MM.1S (cell line): Measurements from ENCODE around the gene MYO9A.

Experiments used
- DNase-seq: peaks from one replicate; pipeline ENCODE4 v3.0.0-alpha.2; 2015
- H2AFZ ChIP-seq: fragments of 300-600 bp; sonication (generic); 2 replicates; pipeline ENCODE4 v1.6.0; 2016; ENCODE audit warnings: antibody characterized with exemption, low read length
- H3F3A ChIP-seq: fragments of 300-600 bp; sonication (generic); 2 replicates; pipeline ENCODE4 v1.6.1; 2016; ENCODE audit warnings: mild to moderate bottlenecking, antibody characterized with exemption, low read length, moderate library complexity, mixed read lengths; ENCODE audit not compliant: insufficient read depth
- H3K27ac ChIP-seq: fragments of 300-600 bp; sonication (generic); 2 replicates; pipeline ENCODE4 v1.5.1; 2016; ENCODE audit warnings: mild to moderate bottlenecking, low read length
- H3K27me3 ChIP-seq: fragments of 300-600 bp; sonication (generic); replicated peaks from 2 replicates; pipeline ENCODE4 v1.6.0; 2016; ENCODE audit warnings: low read length; ENCODE audit not compliant: insufficient read depth
- H3K36me3 ChIP-seq: fragments of 300-600 bp; sonication (generic); replicated peaks from 2 replicates; pipeline ENCODE4 v1.6.1; 2016; ENCODE audit warnings: mild to moderate bottlenecking, low read length, mixed read lengths; ENCODE audit not compliant: insufficient read depth
- H3K4me1 ChIP-seq: fragments of 300-600 bp; sonication (generic); 2 replicates; pipeline ENCODE4 v1.6.1; 2016; ENCODE audit warnings: low read length, mixed read lengths
- H3K4me2 ChIP-seq: fragments of 300-600 bp; sonication (generic); 2 replicates; pipeline ENCODE4 v1.6.0; 2016; ENCODE audit warnings: low read depth, low read length
- H3K4me3 ChIP-seq: fragments of 300-600 bp; sonication (generic); 2 replicates; pipeline ENCODE4 v1.5.1; 2016; ENCODE audit warnings: low read length, mixed read lengths
- H3K79me2 ChIP-seq: fragments of 300-600 bp; sonication (generic); 2 replicates; pipeline ENCODE4 v1.6.1; 2016; ENCODE audit warnings: mixed run types, low read length, mixed read lengths
- H3K9ac ChIP-seq: fragments of 300-600 bp; sonication (generic); 2 replicates; pipeline ENCODE4 v1.6.1; 2016; ENCODE audit warnings: low read length, mixed read lengths
- H3K9me2 ChIP-seq: fragments of 300-600 bp; sonication (generic); replicated peaks from 2 replicates; pipeline ENCODE4 v1.6.1; 2016; ENCODE audit warnings: mild to moderate bottlenecking, low read length, mixed read lengths; ENCODE audit not compliant: insufficient read depth
- H3K9me3 ChIP-seq: fragments of 300-600 bp; sonication (generic); replicated peaks from 2 replicates; pipeline ENCODE4 v1.6.1; 2016; ENCODE audit warnings: mild to moderate bottlenecking, low read length, mixed read lengths; ENCODE audit not compliant: insufficient read depth
- H4K20me1 ChIP-seq: fragments of 300-600 bp; sonication (generic); 2 replicates; pipeline ENCODE4 v1.6.1; 2016; ENCODE audit warnings: mild to moderate bottlenecking, low read length, moderate library complexity, mixed read lengths; ENCODE audit not compliant: insufficient read depth
- EZH2 ChIP-seq: fragments of 300-600 bp; sonication (generic); optimal IDR thresholded peaks from 2 replicates; pipeline ENCODE3; 2017; ENCODE audit warnings: low read depth, mild to moderate bottlenecking, antibody characterized with exemption, low read length, mixed read lengths
- EZH2phosphoT487 ChIP-seq: fragments of 300-600 bp; sonication (generic); IDR thresholded peaks from 2 replicates; pipeline ENCODE4 v1.6.1; 2018; ENCODE audit warnings: antibody characterized with exemption, low read length
- TF ChIP-seq, protein P1 (sequence below): fragments of 300-600 bp; sonication (generic); IDR thresholded peaks from 2 replicates; pipeline ENCODE4 v1.5.1; 2016; ENCODE audit warnings: antibody characterized with exemption, low read length, mixed read lengths

Gene MYO9A

DNA sequence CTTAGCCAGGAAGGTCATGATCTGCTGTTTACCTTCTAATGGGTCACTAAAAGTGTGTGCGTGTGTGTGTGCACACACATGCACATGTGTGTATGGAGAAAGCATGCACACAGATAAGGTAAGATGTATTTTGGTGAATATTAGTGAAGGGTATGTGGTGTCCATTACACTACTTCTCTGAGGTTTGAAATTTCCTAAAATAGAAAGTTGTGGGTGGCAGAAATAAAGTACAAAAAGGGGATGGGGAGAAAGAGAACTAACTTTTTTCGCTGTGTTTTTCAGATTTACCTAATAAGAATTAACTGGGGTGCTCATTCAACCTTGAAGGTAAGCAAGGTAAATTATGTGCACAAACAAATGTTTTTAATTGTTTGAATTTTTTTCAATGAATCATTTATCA, 332.0 kb downstream of the MYO9A start:
- Histone ChIP-seq H3K4me2 (no peak overlapping the region), H3K4me3 (no peak overlapping the region), H3F3A (no peaks in the 10 kb centered on the region), H4K20me1 (no peaks in the 10 kb centered on the region), H3K9me3 (no peaks in the 10 kb centered on the region), H3K4me1 (no peaks in the 10 kb centered on the region), H3K9me2 (no peaks in the 10 kb centered on the region), H3K27ac (no peak overlapping the region), H3K27me3 (no peaks in the 10 kb centered on the region), H3K9ac (no peak overlapping the region), H2AFZ (no peak overlapping the region), H3K79me2 (no peaks in the 10 kb centered on the region), H3K36me3 (no peaks in the 10 kb centered on the region)
- no peak for DNase-seq
- TF ChIP-seq EZH2phosphoT487: no peak
- TF ChIP-seq EZH2: no peak
- TF ChIP-seq, protein P1, sequence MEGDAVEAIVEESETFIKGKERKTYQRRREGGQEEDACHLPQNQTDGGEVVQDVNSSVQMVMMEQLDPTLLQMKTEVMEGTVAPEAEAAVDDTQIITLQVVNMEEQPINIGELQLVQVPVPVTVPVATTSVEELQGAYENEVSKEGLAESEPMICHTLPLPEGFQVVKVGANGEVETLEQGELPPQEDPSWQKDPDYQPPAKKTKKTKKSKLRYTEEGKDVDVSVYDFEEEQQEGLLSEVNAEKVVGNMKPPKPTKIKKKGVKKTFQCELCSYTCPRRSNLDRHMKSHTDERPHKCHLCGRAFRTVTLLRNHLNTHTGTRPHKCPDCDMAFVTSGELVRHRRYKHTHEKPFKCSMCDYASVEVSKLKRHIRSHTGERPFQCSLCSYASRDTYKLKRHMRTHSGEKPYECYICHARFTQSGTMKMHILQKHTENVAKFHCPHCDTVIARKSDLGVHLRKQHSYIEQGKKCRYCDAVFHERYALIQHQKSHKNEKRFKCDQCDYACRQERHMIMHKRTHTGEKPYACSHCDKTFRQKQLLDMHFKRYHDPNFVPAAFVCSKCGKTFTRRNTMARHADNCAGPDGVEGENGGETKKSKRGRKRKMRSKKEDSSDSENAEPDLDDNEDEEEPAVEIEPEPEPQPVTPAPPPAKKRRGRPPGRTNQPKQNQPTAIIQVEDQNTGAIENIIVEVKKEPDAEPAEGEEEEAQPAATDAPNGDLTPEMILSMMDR: no peak

DNA sequence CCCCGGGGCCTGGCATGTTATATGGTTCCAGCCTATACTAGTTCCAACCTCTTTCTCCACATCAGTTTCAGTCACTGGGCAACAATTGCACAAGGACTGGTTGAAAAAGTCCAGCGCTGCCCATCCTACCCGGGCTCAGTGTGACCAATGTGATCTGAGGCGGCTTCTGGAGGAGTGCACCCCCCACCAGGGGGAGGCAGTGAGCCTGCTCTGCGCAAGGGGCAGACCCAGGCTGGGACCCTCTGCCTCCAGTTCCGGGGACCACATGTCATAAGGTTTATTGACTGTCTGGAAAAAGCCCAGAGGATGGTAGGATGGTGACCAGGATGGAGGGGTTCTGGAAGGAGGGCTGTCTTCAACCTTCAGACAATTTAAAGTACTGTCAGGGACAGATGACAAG, 333.2 kb downstream of the MYO9A start:
- H3K36me3 ChIP-seq: no peaks in the 10 kb centered on the region
- no peak overlapping the region for H2AFZ ChIP-seq
- no peaks in the 10 kb centered on the region for H3K9me3 ChIP-seq
- no peaks in the 10 kb centered on the region for H3K27me3 ChIP-seq
- DNase-seq: no peak
- H3K79me2 ChIP-seq: no peaks in the 10 kb centered on the region
- no peak overlapping the region for H3K9ac ChIP-seq
- H3F3A ChIP-seq: no peaks in the 10 kb centered on the region
- H3K27ac ChIP-seq: no peak overlapping the region
- no peak overlapping the region for H3K4me3 ChIP-seq
- no peak for TF ChIP-seq EZH2phosphoT487
- TF ChIP-seq, protein P1: peak; percentile 49
- no peaks in the 10 kb centered on the region for H3K4me1 ChIP-seq
- no peak overlapping the region for H3K4me2 ChIP-seq
- no peaks in the 10 kb centered on the region for H4K20me1 ChIP-seq
- H3K9me2 ChIP-seq: no peaks in the 10 kb centered on the region

DNA sequence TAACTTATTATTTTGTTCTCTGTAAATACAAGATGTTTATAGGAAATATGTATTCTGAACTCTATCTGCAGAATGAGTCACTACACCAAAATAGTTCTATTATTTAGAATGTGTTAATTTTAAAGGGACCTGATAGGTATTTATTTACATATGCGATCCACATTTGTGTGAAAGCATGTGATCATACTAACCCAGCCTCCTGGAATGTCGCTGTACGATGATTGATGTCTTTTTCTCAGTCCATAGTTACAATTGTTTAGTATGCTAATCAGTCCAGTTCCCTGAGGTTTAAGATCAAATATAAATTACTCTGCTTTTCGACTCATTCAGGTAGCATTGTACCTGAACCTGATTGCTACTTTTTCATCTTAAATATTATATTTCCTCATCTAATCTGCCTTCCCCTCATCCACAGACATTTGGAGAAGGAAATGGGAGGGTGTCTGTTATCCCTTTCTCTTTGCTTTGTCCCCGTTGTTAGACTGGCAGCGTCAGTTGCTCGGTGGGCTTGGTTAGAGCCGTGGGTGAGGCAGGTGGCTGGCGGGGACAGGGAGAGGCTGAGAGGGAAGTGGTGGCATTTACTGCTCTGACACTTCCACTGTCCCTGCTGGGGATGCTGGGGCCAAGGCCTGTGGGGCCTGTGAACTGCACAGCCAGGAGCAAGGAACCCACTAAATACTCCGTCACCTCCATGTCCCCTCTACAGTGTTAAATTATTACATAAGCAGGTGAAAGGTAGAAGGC, 335.4 kb downstream of the MYO9A start:
- Histone ChIP-seq H3K9me2 (no peaks in the 10 kb centered on the region), H4K20me1 (no peaks in the 10 kb centered on the region), H3K9ac (no peak overlapping the region), H3K9me3 (no peaks in the 10 kb centered on the region), H3K4me1 (no peaks in the 10 kb centered on the region), H2AFZ (no peak overlapping the region), H3K4me2 (no peak overlapping the region), H3K79me2 (no peaks in the 10 kb centered on the region), H3K36me3 (no peaks in the 10 kb centered on the region), H3K4me3 (no peak overlapping the region), H3K27ac (no peak overlapping the region), H3K27me3 (no peaks in the 10 kb centered on the region), H3F3A (no peaks in the 10 kb centered on the region)
- no peak for TF ChIP-seq EZH2
- no peak for TF ChIP-seq EZH2phosphoT487
- TF ChIP-seq, protein P1: no peak
- no peak for DNase-seq
